K562 (cell line): ENCODE results near the gene FKBP2. TPM values are rescaled to one million over a fixed set of nuclear protein-coding genes. Genes with fewer than 3 reads are reported as not detected.

Experiments
- CBFA2T2 ChIP-seq: fragments of 450-650 bp; conservative IDR thresholded peaks from 2 replicates; pipeline ENCODE4 v1.6.1; 2017; ENCODE audit warnings: mild to moderate bottlenecking
- CCAR2 ChIP-seq: fragments of 200-400 bp; formaldehyde crosslinking; IDR thresholded peaks from 2 replicates; pipeline ENCODE4 v1.6.1; 2017; ENCODE audit warnings: mild to moderate bottlenecking, low read depth, low read length
- DDX20 ChIP-seq: fragments of 450-650 bp; IDR thresholded peaks from 2 replicates; pipeline ENCODE4 v1.6.1; 2016; ENCODE audit warnings: missing genetic modification characterization, low read depth, mild to moderate bottlenecking, missing compliant biosample characterization, moderate library complexity
- EGR1 ChIP-seq: fragments of 450-650 bp; conservative IDR thresholded peaks from 2 replicates; pipeline ENCODE4 v1.6.1; 2017; ENCODE audit warnings: mild to moderate bottlenecking
- ETV5 ChIP-seq: sonication (generic); formaldehyde crosslinking; IDR thresholded peaks from 2 replicates; pipeline ENCODE4 v1.4.0; 2020; ENCODE audit warnings: low read depth, mild to moderate bottlenecking, missing genetic modification reagents
- JUN ChIP-seq, 2 experiments: sonication (generic) in 1 of 2; formaldehyde crosslinking in 1 of 2; IDR thresholded peaks; 2 replicates each; pipeline versions ENCODE4 v1.6.1 to v1.8.0; 2012 to 2022; ENCODE audit warnings: borderline replicate concordance in 2 of 2, mild to moderate bottlenecking in 2 of 2, improper control_type of control experiment in 1 of 2, low read depth in 1 of 2, low read length in 1 of 2, missing genetic modification reagents in 1 of 2
- MXD1 ChIP-seq: fragments of 250-450 bp; sonication (Bioruptor Pico); IDR thresholded peaks from 2 replicates; pipeline ENCODE4 v1.8.0; 2021; ENCODE audit warnings: borderline replicate concordance, mild to moderate bottlenecking, moderate library complexity; ENCODE audit not compliant: poor library complexity, severe bottlenecking
- MXI1 ChIP-seq: IDR thresholded peaks from 2 replicates; pipeline ENCODE4 v1.6.1; 2011; ENCODE audit warnings: low read depth, mild to moderate bottlenecking, improper control_type of control experiment, low read length
- NFATC3 ChIP-seq: fragments of 450-650 bp; IDR thresholded peaks from 2 replicates; pipeline ENCODE4 v1.6.1; 2017; ENCODE audit warnings: mild to moderate bottlenecking
- NR2C1 ChIP-seq, 2 experiments: fragments of 450-650 bp; IDR thresholded peaks; 2 replicates each; pipeline ENCODE4 v1.6.1; 2017; ENCODE audit warnings: mild to moderate bottlenecking in 2 of 2, antibody characterized with exemption in 1 of 2, inconsistent platforms in 1 of 2, missing compliant biosample characterization in 1 of 2, missing genetic modification characterization in 1 of 2
- PREB ChIP-seq: sonication (generic); formaldehyde crosslinking; IDR thresholded peaks from 2 replicates; pipeline ENCODE4 v1.8.1; 2023; ENCODE audit warnings: mild to moderate bottlenecking, missing genetic modification reagents
- RREB1 ChIP-seq: fragments of 250-450 bp; sonication (Bioruptor Pico); IDR thresholded peaks from 2 replicates; pipeline ENCODE4 v1.4.0; 2020
- TSC22D4 ChIP-seq: fragments of 450-650 bp; IDR thresholded peaks from 2 replicates; pipeline ENCODE4 v1.6.1; 2016; ENCODE audit warnings: missing genetic modification characterization, missing biosample characterization, control low read depth
- VEZF1 ChIP-seq: fragments of 200-800 bp; sonication (Bioruptor generic); IDR thresholded peaks from 2 replicates; pipeline ENCODE4 v1.6.1; 2017; ENCODE audit warnings: missing genetic modification characterization, missing compliant biosample characterization
- ZBTB17 ChIP-seq: fragments of 450-650 bp; formaldehyde crosslinking; IDR thresholded peaks from 2 replicates; pipeline ENCODE4 v1.4.0; 2020; ENCODE audit warnings: mild to moderate bottlenecking
- ZNF140 ChIP-seq: fragments of 250-450 bp; sonication (Bioruptor Pico); IDR thresholded peaks from 2 replicates; pipeline ENCODE4 v1.8.0; 2021; ENCODE audit warnings: moderate library complexity, mild to moderate bottlenecking, inconsistent platforms
- ZNF778 ChIP-seq: fragments of 450-650 bp; formaldehyde crosslinking; IDR thresholded peaks from 2 replicates; pipeline ENCODE4 v1.4.0; 2020; ENCODE audit warnings: mild to moderate bottlenecking, moderate library complexity
- polyA plus RNA-seq, 8 experiments: library from polyadenylated mRNA; depleted of rRNA in 4 of 8; stranded (reverse) in 5 of 8; unstranded in 3 of 8; fragments of >200 nt; fragmentation: Nextera tagmentation in 2 of 8; fragmentation: Illumina TruSeq in 1 of 8; extraction: Ambion mirVana in 2 of 8; extraction: Trizol in 1 of 8; gene quantifications; 2 replicates each; pipeline versions ENCODE4 v1.2.1 to v1.2.3, GENCODE V29; 2011 to 2014; ENCODE audit warnings: inconsistent platforms in 1 of 8, missing spikeins in 1 of 8
- total RNA-seq, 7 experiments: library from RNA; depleted of rRNA in 6 of 7; stranded (reverse); fragments of >200 nt in 6 of 7; fragmentation: Illumina TruSeq in 2 of 7; extraction: Trizol in 2 of 7; gene quantifications; 2 replicates each; pipeline versions ENCODE4 v1.2.1 to v1.2.3, GENCODE V29; 2011 to 2021; ENCODE audit warnings: low replicate concordance in 1 of 7

FKBP2 gene
- total and polyA plus RNA-seq, 9 of the 15 experiments (the other 6 are each of a cell fraction or from before 2014, with no cell fraction given): 3.5 to 151 (median 58.1) TPM

GRCh38 chr11:64284048-64284961 lies 43.4 kb downstream of the FKBP2 start, which contains the start of gene BAD (continued):
- peak; percentile 66; the same call in 1 of the 2 replicates for TF ChIP-seq RREB1 (CRISPR knock-in tag)
- TF ChIP-seq TSC22D4 (tag): no peak
- TF ChIP-seq CCAR2: no peak
- no peak for TF ChIP-seq ZNF140 (CRISPR knock-in tag)
- TF ChIP-seq DDX20 (tag): no peak
- TF ChIP-seq CBFA2T2: no peak
- TF ChIP-seq MXD1 (CRISPR knock-in tag): no peak
- peak; percentile 92 for TF ChIP-seq MXI1
- TF ChIP-seq ETV5 (CRISPR knock-in tag): no peak
- TF ChIP-seq ZBTB17: no peak
- TF ChIP-seq NR2C1 (IDR thresholded peaks at IDR 0.05): no peak
- 0 out of 2 replicates have a peak, but pooled peaks have one; percentile 15 for TF ChIP-seq NR2C1 (tag; IDR thresholded peaks at IDR 0.05)
- TF ChIP-seq VEZF1: no peak; the same call in none of the 2 replicates
- no peak for TF ChIP-seq NFATC3
- no peak for TF ChIP-seq PREB
- TF ChIP-seq JUN (IDR thresholded peaks at IDR 0.05; ENCODE audit: borderline replicate concordance, low read depth, low read length): no peak
- no peak for TF ChIP-seq JUN (CRISPR knock-in tag; IDR thresholded peaks at IDR 0.05; ENCODE audit: borderline replicate concordance)
- TF ChIP-seq ZNF778 (CRISPR knock-in tag): no peak
- no peak for TF ChIP-seq EGR1
